Activated CD8-positive, alpha-beta memory T cell treated with anti-CD3 and anti-CD28 coated beads, Interleukin-2, amount 50 U/mL, for 48 hours (primary cell): Measurements from ENCODE around the gene DNAH1.

Experiments
- DNase-seq: peaks from one replicate; pipeline ENCODE4 v3.0.0-alpha.2; 2020

DNAH1 gene

GRCh38 chr3:52361454-52361853, 45.3 kb downstream of the DNAH1 start:
- DNase-seq, result no peak

GRCh38 chr3:52361898-52362297, 45.8 kb downstream of the DNAH1 start:
- no peak for DNase-seq

GRCh38 chr3:52364322-52365035, 48.4 kb downstream of the DNAH1 start:
- no peak for DNase-seq

GRCh38 chr3:52366527-52366926, 50.4 kb downstream of the DNAH1 start:
- DNase-seq, result no peak

- no peak for DNase-seq
Measured at GRCh38 chr3:52367891-52368880, 52.1 kb downstream of the DNAH1 start.

- no peak for DNase-seq
Measured at GRCh38 chr3:52370531-52370930, 54.4 kb downstream of the DNAH1 start.

GRCh38 chr3:52372822-52373504, 56.8 kb downstream of the DNAH1 start:
- no peak for DNase-seq

GRCh38 chr3:52373676-52374075, 57.6 kb downstream of the DNAH1 start:
- no peak for DNase-seq

GRCh38 chr3:52374173-52374572, 58.1 kb downstream of the DNAH1 start:
- no peak for DNase-seq

- no peak for DNase-seq
Measured at GRCh38 chr3:52379610-52380009, 63.5 kb downstream of the DNAH1 start.

GRCh38 chr3:52380023-52380422, 63.9 kb downstream of the DNAH1 start:
- no peak for DNase-seq

GRCh38 chr3:52381623-52382022, 65.5 kb downstream of the DNAH1 start:
- DNase-seq, result no peak

- DNase-seq, result no peak
Measured at GRCh38 chr3:52383446-52383845, 67.3 kb downstream of the DNAH1 start.

- no peak for DNase-seq
Measured at GRCh38 chr3:52384019-52384761, 68.1 kb downstream of the DNAH1 start.

GRCh38 chr3:52385157-52385556, 69.0 kb downstream of the DNAH1 start:
- no peak for DNase-seq

GRCh38 chr3:52387481-52387880, 71.4 kb downstream of the DNAH1 start:
- DNase-seq, result no peak

GRCh38 chr3:52388348-52388821, 72.3 kb downstream of the DNAH1 start:
- no peak for DNase-seq

GRCh38 chr3:52388933-52389332, 72.8 kb downstream of the DNAH1 start:
- DNase-seq, result no peak

GRCh38 chr3:52391096-52391495, 75.0 kb downstream of the DNAH1 start:
- DNase-seq, result no peak

GRCh38 chr3:52392216-52392930, 76.3 kb downstream of the DNAH1 start:
- DNase-seq, result no peak

- DNase-seq, result no peak
Measured at GRCh38 chr3:52393131-52393807, 77.2 kb downstream of the DNAH1 start.
